ENCODE results near the gene AP4M1.

DNA sequence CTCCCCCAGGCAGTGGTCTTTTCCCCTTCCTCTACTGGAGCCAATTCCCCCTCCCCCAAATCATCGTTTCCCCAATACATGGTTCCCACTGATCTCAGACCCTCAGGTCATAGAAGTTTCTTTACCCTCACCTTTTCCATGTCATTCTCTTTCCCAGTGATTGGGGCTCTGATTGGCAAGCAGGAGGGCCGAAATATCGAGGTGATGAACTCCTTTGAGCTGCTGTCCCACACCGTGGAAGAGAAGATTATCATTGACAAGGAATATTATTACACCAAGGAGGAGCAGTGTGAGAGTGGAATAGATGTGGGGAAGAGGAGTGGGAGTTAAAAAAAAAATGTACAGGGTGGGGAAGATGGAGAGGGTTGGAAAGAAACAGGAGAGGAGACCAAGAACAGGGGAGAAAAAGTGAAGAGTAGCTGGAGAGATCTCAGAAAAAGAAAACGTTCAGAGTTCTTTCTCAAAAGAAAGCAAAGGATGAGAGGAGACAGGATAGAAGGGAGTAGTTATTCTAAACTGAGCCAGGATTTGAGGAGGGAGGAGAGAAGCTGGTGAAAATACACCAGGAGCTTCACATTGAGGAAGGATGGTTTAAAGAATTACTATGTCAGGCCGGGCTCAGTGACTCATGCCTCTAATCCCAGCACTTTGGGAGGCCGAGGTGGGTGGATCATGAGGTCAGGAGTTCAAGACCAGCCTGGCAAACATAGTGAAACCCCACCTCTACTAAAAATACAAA, 11.8 kb upstream of the AP4M1 start:
- TF ChIP-seq, protein P1, sequence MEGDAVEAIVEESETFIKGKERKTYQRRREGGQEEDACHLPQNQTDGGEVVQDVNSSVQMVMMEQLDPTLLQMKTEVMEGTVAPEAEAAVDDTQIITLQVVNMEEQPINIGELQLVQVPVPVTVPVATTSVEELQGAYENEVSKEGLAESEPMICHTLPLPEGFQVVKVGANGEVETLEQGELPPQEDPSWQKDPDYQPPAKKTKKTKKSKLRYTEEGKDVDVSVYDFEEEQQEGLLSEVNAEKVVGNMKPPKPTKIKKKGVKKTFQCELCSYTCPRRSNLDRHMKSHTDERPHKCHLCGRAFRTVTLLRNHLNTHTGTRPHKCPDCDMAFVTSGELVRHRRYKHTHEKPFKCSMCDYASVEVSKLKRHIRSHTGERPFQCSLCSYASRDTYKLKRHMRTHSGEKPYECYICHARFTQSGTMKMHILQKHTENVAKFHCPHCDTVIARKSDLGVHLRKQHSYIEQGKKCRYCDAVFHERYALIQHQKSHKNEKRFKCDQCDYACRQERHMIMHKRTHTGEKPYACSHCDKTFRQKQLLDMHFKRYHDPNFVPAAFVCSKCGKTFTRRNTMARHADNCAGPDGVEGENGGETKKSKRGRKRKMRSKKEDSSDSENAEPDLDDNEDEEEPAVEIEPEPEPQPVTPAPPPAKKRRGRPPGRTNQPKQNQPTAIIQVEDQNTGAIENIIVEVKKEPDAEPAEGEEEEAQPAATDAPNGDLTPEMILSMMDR (IDR thresholded peaks at IDR 0.05), result no peak
- TF ChIP-seq ZFX (IDR thresholded peaks at IDR 0.05; ENCODE audit: borderline replicate concordance), result no peak
